ENCODE measurements around the gene GRPEL1. TPM values are rescaled to one million over a fixed set of nuclear protein-coding genes. Genes with fewer than 3 reads are reported as not detected.

Gene GRPEL1
- total and polyA plus RNA-seq, 11 donors = 38.6 to 70.8 (median 55.4) TPM

DNA sequence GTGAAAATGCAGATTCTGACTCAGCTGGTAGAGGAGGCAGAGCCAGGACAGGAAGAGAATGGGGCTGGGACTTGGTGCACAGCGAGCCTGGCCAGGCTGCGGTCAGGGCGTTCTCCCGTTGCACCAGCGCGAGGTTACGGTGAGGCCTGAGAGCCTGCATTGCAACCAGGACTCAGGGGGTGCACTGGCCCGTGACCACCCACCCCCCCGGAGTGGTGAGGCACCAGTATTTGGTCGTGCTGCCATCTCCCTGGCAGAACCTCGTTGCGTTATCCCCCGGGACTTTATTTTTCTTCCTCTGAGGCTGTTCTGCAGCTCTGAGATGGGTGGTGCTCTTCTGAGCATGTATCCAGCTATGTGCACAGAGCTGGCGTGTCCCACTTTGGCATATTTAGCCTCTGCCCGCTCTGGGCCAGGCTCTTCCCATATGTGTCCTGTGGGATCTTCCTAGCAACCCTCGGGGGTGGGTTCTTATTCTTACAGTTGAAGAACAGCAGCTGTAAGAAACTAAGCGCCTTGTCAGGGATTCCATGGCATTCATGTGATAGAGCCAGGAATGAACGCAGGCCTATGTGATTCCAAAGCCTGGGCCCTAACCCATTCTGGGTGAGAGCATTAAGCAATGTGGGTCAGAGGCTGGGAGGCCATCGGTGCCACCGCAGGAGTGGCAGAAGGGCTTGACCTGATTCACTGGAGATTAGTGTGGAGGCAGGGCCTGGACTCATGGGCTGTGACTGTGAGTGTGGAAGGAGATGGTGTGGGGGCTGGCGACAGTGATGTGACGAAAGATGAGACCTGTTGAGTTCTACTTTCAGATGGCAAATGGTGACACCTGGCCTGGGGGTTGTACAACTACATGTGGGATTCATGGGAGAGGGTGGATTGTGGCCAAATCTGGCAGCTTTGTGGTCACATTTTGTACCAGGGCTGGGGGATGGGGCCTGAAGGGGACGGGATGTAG, 21.6 kb downstream of the GRPEL1 start:
- intact Hi-C loops (cut with DNase I) = loop anchor here in 4 of 10 donors (2.0 to 10.0 kb wide), 4 partner anchors 21 to 141 kb away; partner anchors contain the start of gene TBC1D14 (in 2 of the 4)
- DNase-seq (peak in 1 of 5 donors; percentile 14), ATAC-seq (no peak)
- WGBS, 4 donors = 76 to 81% (median 79%) methylated on average over 23 of the region's 23 CpGs
- no peaks in the 10 kb centered on the region for H3K27me3 ChIP-seq
- peaks cover 0 to 15% (median 0%) of the 10 kb centered on the region in 9 donors for H3K36me3 ChIP-seq
- peak overlapping the region in 3 of 12 donors; percentile 13 to 99 (median 99) for H3K4me3 ChIP-seq
- TF ChIP-seq, protein P1, sequence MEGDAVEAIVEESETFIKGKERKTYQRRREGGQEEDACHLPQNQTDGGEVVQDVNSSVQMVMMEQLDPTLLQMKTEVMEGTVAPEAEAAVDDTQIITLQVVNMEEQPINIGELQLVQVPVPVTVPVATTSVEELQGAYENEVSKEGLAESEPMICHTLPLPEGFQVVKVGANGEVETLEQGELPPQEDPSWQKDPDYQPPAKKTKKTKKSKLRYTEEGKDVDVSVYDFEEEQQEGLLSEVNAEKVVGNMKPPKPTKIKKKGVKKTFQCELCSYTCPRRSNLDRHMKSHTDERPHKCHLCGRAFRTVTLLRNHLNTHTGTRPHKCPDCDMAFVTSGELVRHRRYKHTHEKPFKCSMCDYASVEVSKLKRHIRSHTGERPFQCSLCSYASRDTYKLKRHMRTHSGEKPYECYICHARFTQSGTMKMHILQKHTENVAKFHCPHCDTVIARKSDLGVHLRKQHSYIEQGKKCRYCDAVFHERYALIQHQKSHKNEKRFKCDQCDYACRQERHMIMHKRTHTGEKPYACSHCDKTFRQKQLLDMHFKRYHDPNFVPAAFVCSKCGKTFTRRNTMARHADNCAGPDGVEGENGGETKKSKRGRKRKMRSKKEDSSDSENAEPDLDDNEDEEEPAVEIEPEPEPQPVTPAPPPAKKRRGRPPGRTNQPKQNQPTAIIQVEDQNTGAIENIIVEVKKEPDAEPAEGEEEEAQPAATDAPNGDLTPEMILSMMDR (IDR thresholded peaks at IDR 0.05) = no peak
- TF ChIP-seq POLR2A (IDR thresholded peaks at IDR 0.05) = no peak
- H3K4me1 ChIP-seq = peaks cover 8 to 73% (median 61%) of the 10 kb centered on the region in 12 donors
- no peaks in the 10 kb centered on the region for H3K9me3 ChIP-seq
- peak overlapping the region in 1 of 12 donors; percentile 5 for H3K27ac ChIP-seq

DNA sequence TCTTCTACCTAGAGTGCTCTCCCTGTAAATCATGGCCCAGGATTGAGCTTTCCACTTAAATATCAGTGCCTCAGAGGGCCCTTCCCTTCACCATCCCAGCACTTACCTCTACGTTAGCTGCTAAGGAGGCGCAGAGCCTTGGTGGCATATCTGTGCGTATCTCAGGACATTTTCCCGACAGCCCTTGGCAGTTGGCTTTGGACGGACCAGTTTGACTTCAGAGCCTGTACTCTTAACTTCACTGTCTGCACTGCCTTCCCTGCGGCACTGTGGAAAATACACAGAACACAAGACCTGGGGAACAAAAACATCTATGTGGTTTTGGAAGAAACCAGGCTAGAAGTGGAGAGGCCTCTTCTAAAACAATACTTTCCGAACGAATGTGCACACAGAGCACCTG, 22.3 kb downstream of the GRPEL1 start:
- ATAC-seq (no peak), DNase-seq (peak in 1 of 5 donors; percentile 3)
- H3K27me3 ChIP-seq = no peaks in the 10 kb centered on the region
- H3K36me3 ChIP-seq = peaks cover 0 to 9% (median 0%) of the 10 kb centered on the region in 9 donors
- no peaks in the 10 kb centered on the region for H3K9me3 ChIP-seq
- TF ChIP-seq POLR2A (IDR thresholded peaks at IDR 0.05) = no peak
- H3K27ac ChIP-seq = no peak overlapping the region
- peaks cover 8 to 67% (median 58%) of the 10 kb centered on the region in 12 donors for H3K4me1 ChIP-seq
- WGBS, 4 donors = 73 to 86% (median 76%) methylated on average over 8 of the region's 8 CpGs
- H3K4me3 ChIP-seq = peak overlapping the region in 4 of 12 donors; percentile 98 to 99 (median 99)
- intact Hi-C loops (cut with DNase I) = loop anchor here in 4 of 10 donors (2.0 to 10.0 kb wide), 4 partner anchors 21 to 141 kb away; partner anchors contain the start of gene TBC1D14 (in 2 of the 4)

DNA sequence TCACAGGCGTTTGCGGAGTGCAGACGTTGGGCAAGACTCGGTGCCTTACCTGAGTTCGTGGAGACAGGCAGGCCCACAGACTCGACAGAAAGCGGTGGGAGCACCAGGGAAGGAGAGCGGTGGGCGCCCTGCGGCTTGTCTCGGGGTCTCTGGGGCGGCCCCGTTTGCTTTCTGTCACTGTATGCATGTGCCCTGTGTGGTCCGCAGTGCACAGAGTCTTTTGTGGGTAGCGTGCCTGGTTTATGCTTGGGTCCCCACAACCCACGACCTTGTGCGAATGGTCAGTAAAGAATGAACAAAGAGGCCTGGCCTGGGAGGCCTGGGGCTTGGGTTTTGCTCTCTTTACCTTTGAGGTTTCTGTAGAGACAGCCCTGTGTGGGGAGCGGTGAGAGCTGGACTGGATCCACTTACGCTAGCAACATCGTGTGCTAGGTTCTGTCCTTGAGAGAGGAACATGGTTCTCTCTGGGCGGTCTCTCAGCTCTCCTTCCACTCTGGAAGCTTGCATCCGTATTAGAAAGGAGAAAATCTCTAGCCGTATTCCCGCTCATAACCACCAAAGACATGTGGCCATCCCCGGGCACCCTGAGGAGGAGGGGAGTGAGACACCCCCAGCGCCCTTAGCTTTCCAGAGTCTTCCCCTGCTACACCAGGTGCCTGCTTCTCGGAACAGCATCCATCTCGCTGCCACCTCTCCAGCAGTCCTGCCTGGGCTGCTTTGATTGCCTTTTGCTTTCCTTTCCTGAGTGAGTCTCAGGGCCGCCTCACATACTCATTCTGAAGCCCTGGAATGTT, 23.5 kb downstream of the GRPEL1 start:
- peaks cover 8 to 56% (median 47%) of the 10 kb centered on the region in 12 donors for H3K4me1 ChIP-seq
- DNase-seq = peak in 1 of 5 donors; percentile 26

More for the DNA sequence above, 23.5 kb downstream of the GRPEL1 start:
- Histone ChIP-seq H3K9me3 (no peaks in the 10 kb centered on the region), H3K36me3 (peaks cover 0 to 8% (median 0%) of the 10 kb centered on the region in 9 donors), H3K27ac (peak overlapping the region; percentile 79 to 95 (median 92)), H3K4me3 (peak overlapping the region; percentile 86 to 99 (median 99)), H3K27me3 (no peaks in the 10 kb centered on the region)
- peak in 1 of 4 donors; percentile 14 for ATAC-seq
- 12 to 15% (median 15%) methylated on average over 25 to 29 of the region's 29 CpGs for WGBS, 4 donors
- intact Hi-C loops (cut with DNase I) = loop anchor here in 7 of 10 donors (2.0 to 10.0 kb wide), 7 partner anchors 22 to 262 kb away; partner anchors contain the start of genes TBC1D14 (in 2 of the 7) and KIAA0232 (in 1 of the 7)
- TF ChIP-seq, protein P1 (IDR thresholded peaks at IDR 0.05) = no peak
- no peak for TF ChIP-seq POLR2A (IDR thresholded peaks at IDR 0.05)
